HG02798 (cell line): Measurements from ENCODE around the gene OR4Q2.
"Not testable (repeated sequence)": the region's sequence is repeated elsewhere in the genome, so short reads cannot be mapped to it uniquely, and the experiment has no call there.

Experiments
- ATAC-seq: cut with Tn5 transposase; IDR thresholded peaks from one replicate; pipeline ENCODE4 v1.9.1; 2021; ENCODE audit warnings: mild to moderate bottlenecking; ENCODE audit not compliant: unreplicated experiment, poor library complexity

OR4Q2 gene

DNA sequence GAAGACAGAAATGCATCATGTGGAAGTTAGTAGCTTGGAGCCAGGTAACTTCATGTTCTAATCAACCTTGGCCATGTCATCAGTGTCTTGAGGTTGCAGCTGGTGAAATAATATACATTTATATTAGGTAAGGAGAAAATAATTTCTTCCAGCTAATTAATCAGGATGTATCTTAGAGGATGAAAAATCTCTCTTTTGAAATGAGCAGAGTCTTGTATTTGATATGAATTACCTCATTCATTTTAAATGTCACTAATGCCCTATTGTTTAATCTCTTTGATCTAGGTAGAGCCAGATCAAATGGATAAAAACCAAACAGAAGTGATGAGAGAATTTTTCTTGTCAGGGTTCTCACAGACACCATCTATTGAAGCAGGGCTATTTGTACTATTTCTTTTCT lies at the start of gene OR4Q2:
TSS of gene OR4Q2 (plus strand) at position 301 of the 400 bp plus-strand sequence.
- ATAC-seq, result no peak

DNA sequence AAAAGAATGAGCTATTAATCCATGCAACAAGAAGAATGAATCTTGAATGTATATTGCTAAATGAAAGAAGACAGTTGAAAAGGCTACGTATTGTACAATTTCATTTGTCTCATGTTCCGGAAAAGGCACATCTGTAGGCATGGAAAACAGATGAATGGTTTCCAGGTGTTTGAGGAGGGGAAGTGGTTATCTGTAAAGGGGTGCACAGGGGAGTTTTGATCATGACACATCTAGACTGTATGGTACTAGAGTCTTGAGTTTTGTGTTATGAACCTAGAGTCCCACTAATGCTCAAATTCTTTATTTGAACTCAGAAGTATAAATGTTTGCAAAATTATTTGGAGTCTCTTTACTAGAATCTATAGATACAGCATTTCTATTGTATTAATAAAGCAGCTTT lies 32.2 kb upstream of the OR4Q2 start:
- ATAC-seq, result not testable (repeated sequence)

DNA sequence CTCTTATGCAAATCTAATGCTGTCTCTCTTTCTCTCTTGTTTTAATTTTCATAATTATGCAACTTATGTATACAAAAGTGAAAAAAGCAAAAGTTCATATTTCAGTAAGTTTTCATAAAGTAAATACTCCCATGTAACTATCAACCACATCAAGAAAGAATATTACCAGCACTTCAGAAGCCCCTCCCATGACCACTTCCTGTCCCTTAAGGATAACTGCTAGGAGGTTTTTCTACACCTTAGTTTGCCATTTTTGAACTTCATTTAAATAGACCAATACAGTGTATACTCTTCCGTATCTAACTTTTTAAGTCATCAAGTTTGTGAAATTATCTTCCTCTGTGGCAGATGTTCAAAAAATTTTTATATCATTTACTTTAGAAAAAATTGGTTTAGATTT lies 27.1 kb upstream of the OR4Q2 start:
- ATAC-seq, result no peak

DNA sequence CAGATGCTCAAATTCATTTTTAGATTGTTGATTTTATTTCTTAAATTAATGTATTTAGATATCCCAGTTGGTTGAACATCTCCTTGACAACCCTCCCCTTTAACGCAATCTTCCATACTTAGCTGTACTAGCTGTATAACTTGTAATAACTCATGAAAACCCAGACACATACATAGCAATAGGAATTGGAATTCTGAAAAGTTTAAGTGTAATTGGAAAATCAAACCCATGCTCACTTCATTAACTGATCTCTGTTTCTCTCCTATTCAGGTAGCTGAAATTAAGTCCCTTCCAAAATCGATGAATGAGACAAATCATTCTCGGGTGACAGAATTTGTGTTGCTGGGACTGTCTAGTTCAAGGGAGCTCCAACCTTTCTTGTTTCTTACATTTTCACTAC lies 26.7 kb upstream of the OR4Q2 start, which contains the start of gene OR4K15:
TSS of gene OR4K15 (plus strand) at position 301 of the 400 bp plus-strand sequence. CDS start at position 301, 0 bp downstream.
- no peak for ATAC-seq

DNA sequence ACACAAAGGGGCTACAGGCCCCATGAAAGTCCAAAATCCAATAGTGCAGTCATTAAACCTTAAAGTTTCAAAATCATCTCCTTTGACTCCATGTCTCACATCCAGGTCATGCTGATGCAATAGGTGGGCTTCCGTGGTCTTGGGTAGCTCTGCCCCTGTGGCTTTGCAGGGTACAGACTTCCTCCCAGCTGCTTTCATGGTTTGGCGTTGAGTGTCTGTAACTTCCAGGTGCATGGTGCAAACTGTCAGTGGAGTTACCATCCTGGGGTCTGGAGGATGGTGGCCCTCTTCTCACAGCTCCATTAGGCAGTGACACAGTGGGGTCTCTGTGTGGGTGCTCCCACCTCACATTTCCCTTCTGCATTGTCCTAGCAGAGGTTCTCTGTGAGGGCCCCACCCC lies 8.5 kb upstream of the OR4Q2 start:
- no peak for ATAC-seq

DNA sequence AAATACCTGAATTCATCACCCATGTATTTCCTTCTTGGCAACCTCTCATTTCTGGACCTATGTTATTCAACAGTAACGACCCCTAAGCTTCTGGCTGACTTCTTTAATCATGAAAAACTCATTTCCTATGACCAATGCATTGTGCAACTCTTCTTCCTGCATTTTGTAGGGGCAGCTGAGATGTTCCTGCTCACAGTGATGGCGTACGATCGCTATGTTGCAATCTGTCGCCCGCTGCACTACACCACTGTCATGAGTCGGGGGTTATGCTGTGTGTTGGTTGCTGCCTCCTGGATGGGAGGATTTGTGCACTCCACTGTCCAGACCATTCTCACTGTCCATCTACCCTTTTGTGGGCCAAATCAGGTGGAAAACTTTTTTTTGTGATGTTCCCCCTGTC lies 356 bp downstream of the OR4Q2 start:
- ATAC-seq, result no peak

DNA sequence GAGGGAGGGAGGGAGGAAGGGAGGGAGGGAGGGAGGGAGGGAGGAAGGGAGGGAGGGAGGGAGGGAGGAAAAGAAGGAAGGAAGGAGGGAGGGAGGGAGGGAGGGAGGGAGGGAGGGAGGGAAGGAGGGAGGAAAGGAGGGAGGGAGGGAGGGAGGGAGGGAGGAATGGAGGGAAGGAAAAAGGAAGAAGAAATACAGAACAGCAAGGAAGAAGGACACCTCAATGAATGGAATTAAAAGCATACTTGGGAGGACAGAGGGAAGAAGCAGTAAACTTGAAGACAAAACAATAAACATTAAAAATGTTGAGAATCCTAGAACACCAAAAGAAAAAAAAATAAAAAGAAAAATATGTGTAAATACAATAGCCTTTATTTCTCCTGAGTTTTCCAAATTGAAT lies 6.2 kb downstream of the OR4Q2 start:
- no peak for ATAC-seq

DNA sequence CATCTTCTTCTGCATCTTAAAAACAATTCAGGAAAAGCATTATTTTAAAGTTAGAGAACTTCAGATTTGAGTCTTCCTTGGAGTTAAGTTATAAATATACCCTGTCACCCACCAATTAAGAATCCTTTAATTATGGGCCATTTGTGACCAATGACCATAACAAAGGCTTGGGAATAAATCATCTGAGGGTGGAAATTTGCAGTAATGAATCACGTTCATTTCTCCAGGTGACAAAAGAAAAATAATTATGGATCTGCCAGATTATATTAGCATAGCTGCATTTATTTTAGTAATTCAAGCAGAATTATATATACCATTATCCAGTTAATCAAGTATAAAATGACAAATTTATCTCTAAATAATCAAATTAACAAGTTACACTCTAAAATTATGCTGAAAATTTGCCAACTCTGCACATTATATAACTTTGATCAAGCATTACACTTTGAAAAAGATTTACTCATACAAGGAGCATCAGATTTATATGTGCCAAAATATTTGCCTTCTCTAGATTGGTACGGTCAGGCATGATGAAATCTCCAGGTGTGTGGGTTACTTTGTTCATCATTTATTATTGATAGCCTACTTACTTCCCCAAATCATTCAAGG lies 17.4 kb downstream of the OR4Q2 start, which contains the start of gene OR4K14:
TSS of gene OR4K14 (minus strand) at position 51 of the 609 bp plus-strand sequence. CDS start 4,114 bp downstream, outside the sequence.
- ATAC-seq, result no peak

DNA sequence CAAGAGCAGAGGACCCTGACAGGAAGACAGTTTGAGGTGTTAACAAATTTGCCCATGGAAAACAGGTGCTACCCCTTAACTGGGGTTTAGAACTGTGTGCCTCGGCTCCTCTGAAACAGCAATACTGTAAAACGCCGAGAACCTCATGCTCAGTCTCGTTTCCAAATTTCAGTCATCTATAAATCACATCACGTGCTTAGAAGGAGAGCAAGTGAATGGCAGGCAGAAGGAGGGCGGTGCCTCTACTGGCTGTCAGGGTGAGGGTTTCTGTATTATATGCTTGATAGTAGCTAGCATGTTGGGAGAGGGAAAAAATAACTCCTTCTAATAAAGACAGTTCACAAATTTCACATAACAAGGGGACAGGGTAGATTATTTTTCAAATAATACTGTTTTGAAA lies 29.1 kb downstream of the OR4Q2 start:
- no peak for ATAC-seq

DNA sequence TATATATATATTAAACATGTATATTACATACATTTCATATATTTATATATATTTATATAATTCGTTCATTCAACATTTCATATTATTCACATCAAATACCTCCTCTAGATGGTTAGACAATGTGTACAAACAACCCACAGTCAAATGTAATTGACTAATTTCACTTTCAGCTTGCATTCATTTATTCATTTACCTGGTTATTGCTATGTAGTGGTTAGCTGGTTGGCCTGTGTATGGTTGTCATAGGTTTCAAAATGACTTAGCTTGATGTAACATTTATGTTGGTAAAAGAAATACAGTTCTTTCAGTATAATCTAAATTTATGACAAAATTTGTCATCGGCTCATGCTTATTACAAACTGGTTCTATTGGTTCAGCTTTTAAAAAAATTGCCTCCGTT lies 33.5 kb downstream of the OR4Q2 start:
- ATAC-seq, result no peak

DNA sequence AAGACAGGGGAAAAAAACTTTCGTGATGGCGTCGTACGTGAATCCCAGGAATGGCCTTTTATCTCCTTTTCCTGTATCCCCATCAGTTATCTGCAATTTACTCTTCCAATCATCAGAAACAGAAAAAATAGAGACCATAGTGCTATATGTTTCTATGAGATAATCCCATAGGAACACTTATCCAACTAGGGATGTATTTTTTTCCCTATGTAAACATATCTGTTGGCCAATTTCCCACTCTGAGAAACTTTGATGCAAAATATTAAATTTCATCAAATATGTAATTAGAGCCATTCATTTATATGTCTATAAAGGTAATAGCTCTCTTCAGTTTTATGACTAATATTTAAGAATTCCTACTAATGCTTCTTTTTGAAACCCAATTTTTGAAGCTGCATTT lies 34.0 kb downstream of the OR4Q2 start, which contains the start of gene OR4K13:
TSS of gene OR4K13 (minus strand) at position 101 of the 400 bp plus-strand sequence. CDS start 1,280 bp downstream, outside the sequence.
- no peak for ATAC-seq

DNA sequence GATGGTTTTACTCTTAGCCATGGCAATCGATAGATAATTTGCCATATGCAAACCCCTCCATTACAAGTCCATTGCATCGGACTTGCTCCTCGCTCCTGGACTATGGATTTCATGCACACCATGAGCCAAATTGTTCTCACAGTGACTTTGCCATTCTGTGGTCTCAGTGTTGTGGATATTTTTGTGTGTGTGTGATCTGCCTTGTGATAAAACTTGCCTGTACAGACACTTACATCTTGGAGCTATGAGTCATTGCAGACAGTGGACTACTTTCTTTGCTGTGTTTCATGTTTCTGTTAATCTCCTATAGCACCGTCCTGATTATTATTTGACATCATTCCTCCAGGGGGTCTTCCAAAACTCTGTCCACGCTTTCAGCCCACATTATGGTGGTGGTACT lies 42.3 kb downstream of the OR4Q2 start:
- ATAC-seq, result no peak

DNA sequence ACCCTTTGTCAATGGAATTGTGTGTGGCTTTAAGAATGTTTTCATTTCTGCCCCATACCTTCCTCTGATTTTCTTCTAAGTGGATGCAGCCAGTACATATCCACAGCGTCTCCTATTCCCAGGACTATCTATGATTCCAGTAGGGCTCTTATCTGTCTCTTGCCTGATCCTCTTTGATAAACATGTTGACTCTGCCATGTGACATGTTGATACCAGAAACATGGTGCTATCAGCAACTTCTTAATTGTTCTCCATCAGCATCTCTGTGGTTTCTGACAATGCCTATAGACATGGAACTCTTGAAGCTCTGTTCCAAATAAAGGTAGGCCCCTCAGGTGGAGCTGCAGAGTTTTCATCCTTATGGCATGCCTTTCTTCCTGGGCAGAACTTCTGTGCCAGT lies 46.2 kb downstream of the OR4Q2 start:
- ATAC-seq, result no peak
